ENCODE results near the gene SH3BGRL2.
"Not testable (repeated sequence)": the region's sequence is repeated elsewhere in the genome, so short reads cannot be mapped to it uniquely, and the experiment has no call there.

DNA sequence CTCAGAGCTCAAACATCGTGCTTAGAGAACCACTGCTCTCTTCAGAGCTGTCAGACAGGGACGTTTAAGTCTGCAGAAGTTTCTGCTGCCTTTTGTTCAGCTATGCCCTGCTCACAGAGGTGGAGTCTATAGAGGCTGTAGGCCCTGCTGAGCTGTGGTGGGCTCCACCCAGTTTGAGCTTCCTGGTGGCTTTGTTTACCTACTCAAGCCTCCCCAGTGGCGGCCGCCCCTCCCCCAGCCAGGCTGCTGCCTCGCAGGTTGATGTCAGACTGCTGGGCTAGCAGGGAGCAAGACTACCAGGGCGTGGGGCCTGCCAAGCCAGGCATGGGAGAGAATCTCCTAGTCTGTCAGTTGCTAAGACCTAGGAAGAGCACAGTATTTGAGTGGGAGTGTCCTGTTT is 32.5 kb downstream of the SH3BGRL2 start:
- not testable (repeated sequence) for TF ChIP-seq CTCF (conservative IDR thresholded peaks at IDR 0.05; ENCODE audit: low read depth, low read length); EZH2 (IDR thresholded peaks at IDR 0.05; ENCODE audit: borderline replicate concordance, low read depth, low read length, poor library complexity, severe bottlenecking)
